ENCODE data around the gene SPSB2. TPM values are rescaled to one million over a fixed set of nuclear protein-coding genes. Genes with fewer than 3 reads are reported as not detected.

The SPSB2 gene
- total RNA-seq, 1 experiment from 2014 or later: 11.6 TPM

- POLR2A ChIA-PET: no interaction called here
- in situ Hi-C loops (cut with HindIII; ENCODE audit: low pct_unique_long_range_greater_than_20kb, low sequenced_read_pairs): no loop called here
These were observed 48.4 kb upstream of the SPSB2 start for GRCh38 chr12:6921539-6921938.

GRCh38 chr12:6919588-6919987, 46.5 kb upstream of the SPSB2 start:
- Histone ChIP-seq H3K9me3 (ENCODE audit: control insufficient read depth, insufficient read depth, low read depth, low read length) (no peaks in the 10 kb centered on the region), H3K27me3 (ENCODE audit: control insufficient read depth, insufficient read depth, low read length) (no peaks in the 10 kb centered on the region), H3K4me3 (ENCODE audit: low read depth in 2 of 2, low read length in 2 of 2) (no peak overlapping the region), H3K27ac (ENCODE audit: low read length) (no peak overlapping the region), H3K36me3 (ENCODE audit: control insufficient read depth, insufficient read depth, low read length) (no peaks in the 10 kb centered on the region; the same call in 1 of the 2 replicates), H3K4me1 (ENCODE audit: control insufficient read depth, insufficient read depth, low read length) (peaks cover 3% of the 10 kb centered on the region)
- no TSS peak for BruUV-seq (replicated peaks)
- ChIA-PET POLR2A (interaction anchor here (0.6 kb wide), 1 partner anchor 9 kb away, joined by 4 read pairs; no protein-coding TSS in a partner anchor), CTCF (no interaction called here)
- no peak for DNase-seq (ENCODE audit: low read depth, low spot score)
- TF ChIP-seq REST (IDR thresholded peaks at IDR 0.05; ENCODE audit: insufficient read depth in 1 of 2, low read depth in 2 of 2, low read length in 1 of 2): no peak
- no peak for TF ChIP-seq CTCF (IDR thresholded peaks at IDR 0.05)
- TF ChIP-seq POLR2AphosphoS5 (IDR thresholded peaks at IDR 0.05; ENCODE audit: low read depth, low read length): no peak
- TF ChIP-seq TCF7L2 (IDR thresholded peaks at IDR 0.05; ENCODE audit: low read depth, low read length): no peak
- TF ChIP-seq SIN3A (IDR thresholded peaks at IDR 0.05; ENCODE audit: borderline replicate concordance, insufficient read depth, low read depth, low read length): no peak
- in situ Hi-C loops (cut with HindIII; ENCODE audit: low pct_unique_long_range_greater_than_20kb, low sequenced_read_pairs) (no loop called here), intact Hi-C loops (cut with micrococcal nuclease; ENCODE audit: unreplicated experiment) (no loop called here)
- ATAC-seq: no peak

More at GRCh38 chr12:6921539-6921938, 48.4 kb upstream of the SPSB2 start:
- no peak overlapping the region for H3K4me3 ChIP-seq (ENCODE audit: low read depth in 2 of 2, low read length in 2 of 2)
- ATAC-seq (no peak), DNase-seq (ENCODE audit: low read depth, low spot score) (no peak)
- H3K36me3 ChIP-seq (ENCODE audit: control insufficient read depth, insufficient read depth, low read length): no peaks in the 10 kb centered on the region
- peaks cover 20% of the 10 kb centered on the region for H3K4me1 ChIP-seq (ENCODE audit: control insufficient read depth, insufficient read depth, low read length)
- CTCF ChIA-PET: no interaction called here
- no peaks in the 10 kb centered on the region for H3K9me3 ChIP-seq (ENCODE audit: control insufficient read depth, insufficient read depth, low read depth, low read length)
- no TSS peak for BruUV-seq (replicated peaks)
- intact Hi-C loops (cut with micrococcal nuclease; ENCODE audit: unreplicated experiment): no loop called here
- no peaks in the 10 kb centered on the region for H3K27me3 ChIP-seq (ENCODE audit: control insufficient read depth, insufficient read depth, low read length)
- no peak overlapping the region for H3K27ac ChIP-seq (ENCODE audit: low read length)
- TF ChIP-seq REST (IDR thresholded peaks at IDR 0.05; ENCODE audit: insufficient read depth in 1 of 2, low read depth in 2 of 2, low read length in 1 of 2) (no peak), POLR2AphosphoS5 (IDR thresholded peaks at IDR 0.05; ENCODE audit: low read depth, low read length) (no peak), CTCF (IDR thresholded peaks at IDR 0.05) (no peak)

All from Panc1 (cell line).